ENCODE measurements around the gene EGF.
"Not testable (repeated sequence)": the region's sequence is repeated elsewhere in the genome, so short reads cannot be mapped to it uniquely, and the experiment has no call there.

EGF gene

DNA sequence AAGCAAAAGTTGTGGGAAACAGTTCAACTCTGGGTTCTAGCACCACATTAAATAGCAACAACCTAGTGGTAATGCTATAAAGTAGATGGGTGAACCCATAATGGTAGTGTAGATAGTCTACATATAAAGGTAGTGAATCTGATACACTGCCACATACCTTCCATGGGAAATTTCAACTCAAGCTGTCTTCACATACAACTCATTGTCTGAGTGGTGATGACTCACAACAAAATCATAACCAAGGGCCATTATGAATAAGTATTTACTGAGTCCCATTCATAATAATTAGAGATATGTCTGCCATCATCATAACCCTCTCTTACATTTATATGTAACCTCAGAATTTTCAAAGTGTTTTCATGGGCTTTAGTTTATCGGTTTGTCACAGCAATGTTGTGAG is 34.8 kb downstream of the EGF start:
- peak; percentile 38; the same call in 2 of the 3 replicates for ATAC-seq
- TF ChIP-seq TOX (CRISPR knock-in tag; IDR thresholded peaks at IDR 0.05; ENCODE audit: borderline replicate concordance) (no peak), GLIS3 (CRISPR knock-in tag; IDR thresholded peaks at IDR 0.05) (no peak), PPARA (CRISPR knock-in tag; IDR thresholded peaks at IDR 0.05; ENCODE audit: borderline replicate concordance) (no peak), ZNF8 (CRISPR knock-in tag; IDR thresholded peaks at IDR 0.05) (no peak), ZC3H10 (CRISPR knock-in tag; IDR thresholded peaks at IDR 0.05) (no peak), SNAI2 (CRISPR knock-in tag; IDR thresholded peaks at IDR 0.05) (no peak), TCF4 (CRISPR knock-in tag; IDR thresholded peaks at IDR 0.05; ENCODE audit: borderline replicate concordance) (no peak), ZNF565 (CRISPR knock-in tag; conservative IDR thresholded peaks at IDR 0.05; ENCODE audit: low read depth) (no peak), ARNTL (CRISPR knock-in tag; IDR thresholded peaks at IDR 0.05; ENCODE audit: borderline replicate concordance, low read depth) (no peak), ZFP3 (CRISPR knock-in tag; IDR thresholded peaks at IDR 0.05) (no peak), ESRRG (CRISPR knock-in tag; IDR thresholded peaks at IDR 0.05) (no peak), CSDC2 (CRISPR knock-in tag; IDR thresholded peaks at IDR 0.05) (no peak), OSR1 (CRISPR knock-in tag; IDR thresholded peaks at IDR 0.05) (no peak), RARB (CRISPR knock-in tag; IDR thresholded peaks at IDR 0.05) (no peak), ZFP30 (CRISPR knock-in tag; IDR thresholded peaks at IDR 0.05) (no peak)
- TF ChIP-seq, protein P1, sequence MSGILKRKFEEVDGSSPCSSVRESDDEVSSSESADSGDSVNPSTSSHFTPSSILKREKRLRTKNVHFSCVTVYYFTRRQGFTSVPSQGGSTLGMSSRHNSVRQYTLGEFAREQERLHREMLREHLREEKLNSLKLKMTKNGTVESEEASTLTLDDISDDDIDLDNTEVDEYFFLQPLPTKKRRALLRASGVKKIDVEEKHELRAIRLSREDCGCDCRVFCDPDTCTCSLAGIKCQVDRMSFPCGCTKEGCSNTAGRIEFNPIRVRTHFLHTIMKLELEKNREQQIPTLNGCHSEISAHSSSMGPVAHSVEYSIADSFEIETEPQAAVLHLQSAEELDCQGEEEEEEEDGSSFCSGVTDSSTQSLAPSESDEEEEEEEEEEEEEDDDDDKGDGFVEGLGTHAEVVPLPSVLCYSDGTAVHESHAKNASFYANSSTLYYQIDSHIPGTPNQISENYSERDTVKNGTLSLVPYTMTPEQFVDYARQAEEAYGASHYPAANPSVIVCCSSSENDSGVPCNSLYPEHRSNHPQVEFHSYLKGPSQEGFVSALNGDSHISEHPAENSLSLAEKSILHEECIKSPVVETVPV (CRISPR knock-in tag; IDR thresholded peaks at IDR 0.05): no peak
- TF ChIP-seq, protein P2, sequence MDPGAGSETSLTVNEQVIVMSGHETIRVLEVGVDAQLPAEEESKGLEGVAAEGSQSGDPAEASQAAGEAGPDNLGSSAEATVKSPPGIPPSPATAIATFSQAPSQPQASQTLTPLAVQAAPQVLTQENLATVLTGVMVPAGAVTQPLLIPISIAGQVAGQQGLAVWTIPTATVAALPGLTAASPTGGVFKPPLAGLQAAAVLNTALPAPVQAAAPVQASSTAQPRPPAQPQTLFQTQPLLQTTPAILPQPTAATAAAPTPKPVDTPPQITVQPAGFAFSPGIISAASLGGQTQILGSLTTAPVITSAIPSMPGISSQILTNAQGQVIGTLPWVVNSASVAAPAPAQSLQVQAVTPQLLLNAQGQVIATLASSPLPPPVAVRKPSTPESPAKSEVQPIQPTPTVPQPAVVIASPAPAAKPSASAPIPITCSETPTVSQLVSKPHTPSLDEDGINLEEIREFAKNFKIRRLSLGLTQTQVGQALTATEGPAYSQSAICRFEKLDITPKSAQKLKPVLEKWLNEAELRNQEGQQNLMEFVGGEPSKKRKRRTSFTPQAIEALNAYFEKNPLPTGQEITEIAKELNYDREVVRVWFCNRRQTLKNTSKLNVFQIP (CRISPR knock-in tag; IDR thresholded peaks at IDR 0.05; ENCODE audit: borderline replicate concordance, low read depth): no peak

DNA sequence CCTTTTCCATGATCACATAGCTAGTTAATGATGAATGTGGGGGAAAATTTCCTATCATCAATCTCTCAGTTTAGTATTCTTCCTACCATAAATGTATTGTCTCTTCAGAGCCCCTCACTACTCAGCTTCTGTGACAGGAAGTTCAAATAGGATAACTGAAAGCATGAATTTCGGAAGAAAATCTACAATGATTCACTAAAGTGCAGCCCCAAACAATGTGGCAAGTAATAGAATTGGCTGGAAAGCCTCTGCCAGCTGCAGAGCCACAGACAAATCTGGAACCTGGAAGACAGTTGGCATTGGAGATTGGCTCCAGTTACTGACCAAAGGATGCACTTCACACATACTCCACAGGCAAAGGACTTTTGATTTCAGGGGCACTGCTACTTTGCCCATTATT is 35.2 kb downstream of the EGF start:
- no peak for TF ChIP-seq OSR1 (CRISPR knock-in tag; IDR thresholded peaks at IDR 0.05)
- no peak for TF ChIP-seq PPARA (CRISPR knock-in tag; IDR thresholded peaks at IDR 0.05; ENCODE audit: borderline replicate concordance)
- no peak for TF ChIP-seq TOX (CRISPR knock-in tag; IDR thresholded peaks at IDR 0.05; ENCODE audit: borderline replicate concordance)

DNA sequence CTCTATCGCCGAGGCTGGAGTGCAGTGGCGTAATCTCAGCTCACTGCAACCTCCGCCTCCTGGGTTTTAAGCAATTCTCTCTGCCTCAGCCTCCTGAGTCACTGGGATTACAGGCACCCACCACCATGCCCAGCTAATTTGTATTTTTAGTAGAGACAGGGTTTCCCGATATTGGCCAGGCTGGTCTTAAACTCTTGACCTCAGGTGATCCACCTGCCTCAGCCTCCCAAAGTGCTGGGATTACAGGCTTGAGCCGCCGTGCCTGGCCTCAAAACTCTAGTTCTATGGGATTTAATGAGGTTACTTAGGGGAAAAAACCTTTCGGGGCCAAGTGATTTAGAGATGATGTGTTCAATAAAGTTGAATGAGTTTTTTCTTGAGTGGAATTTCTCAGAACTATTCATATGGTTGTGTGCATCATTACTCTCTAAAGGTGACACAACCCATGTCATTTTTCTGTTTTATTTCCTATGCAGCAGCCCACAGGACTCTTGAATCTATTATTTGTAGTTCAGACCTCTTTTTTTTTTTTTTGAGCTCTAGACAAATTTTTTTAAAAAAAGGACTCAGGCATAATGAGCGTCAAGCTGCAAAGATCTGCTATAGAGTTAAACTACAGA is 36.5 kb downstream of the EGF start:
- not testable (repeated sequence) for ATAC-seq

More for the DNA sequence above, 35.2 kb downstream of the EGF start:
- no peak for ATAC-seq

DNA sequence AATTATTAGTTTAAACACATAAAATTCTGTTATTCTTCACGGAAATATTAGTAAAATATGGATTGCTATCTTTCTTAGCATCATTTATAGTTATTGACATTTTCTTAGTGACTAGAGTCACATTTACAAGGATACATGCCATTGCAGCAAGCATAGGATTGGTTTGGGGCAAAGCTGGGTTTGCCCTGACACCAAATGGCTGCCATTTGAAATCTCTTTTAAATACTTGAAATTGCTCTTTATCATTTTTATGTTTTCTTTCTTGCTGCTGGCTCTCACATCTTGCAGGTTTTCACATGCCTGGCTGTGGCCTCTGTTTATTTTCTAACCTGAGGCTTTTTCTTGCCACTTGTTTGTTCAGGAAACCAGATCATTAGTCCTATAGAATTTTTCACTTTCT is 39.9 kb downstream of the EGF start:
- no peak for ATAC-seq
- no peak for TF ChIP-seq ARNTL (CRISPR knock-in tag; IDR thresholded peaks at IDR 0.05; ENCODE audit: borderline replicate concordance, low read depth)
- TF ChIP-seq, protein P3, sequence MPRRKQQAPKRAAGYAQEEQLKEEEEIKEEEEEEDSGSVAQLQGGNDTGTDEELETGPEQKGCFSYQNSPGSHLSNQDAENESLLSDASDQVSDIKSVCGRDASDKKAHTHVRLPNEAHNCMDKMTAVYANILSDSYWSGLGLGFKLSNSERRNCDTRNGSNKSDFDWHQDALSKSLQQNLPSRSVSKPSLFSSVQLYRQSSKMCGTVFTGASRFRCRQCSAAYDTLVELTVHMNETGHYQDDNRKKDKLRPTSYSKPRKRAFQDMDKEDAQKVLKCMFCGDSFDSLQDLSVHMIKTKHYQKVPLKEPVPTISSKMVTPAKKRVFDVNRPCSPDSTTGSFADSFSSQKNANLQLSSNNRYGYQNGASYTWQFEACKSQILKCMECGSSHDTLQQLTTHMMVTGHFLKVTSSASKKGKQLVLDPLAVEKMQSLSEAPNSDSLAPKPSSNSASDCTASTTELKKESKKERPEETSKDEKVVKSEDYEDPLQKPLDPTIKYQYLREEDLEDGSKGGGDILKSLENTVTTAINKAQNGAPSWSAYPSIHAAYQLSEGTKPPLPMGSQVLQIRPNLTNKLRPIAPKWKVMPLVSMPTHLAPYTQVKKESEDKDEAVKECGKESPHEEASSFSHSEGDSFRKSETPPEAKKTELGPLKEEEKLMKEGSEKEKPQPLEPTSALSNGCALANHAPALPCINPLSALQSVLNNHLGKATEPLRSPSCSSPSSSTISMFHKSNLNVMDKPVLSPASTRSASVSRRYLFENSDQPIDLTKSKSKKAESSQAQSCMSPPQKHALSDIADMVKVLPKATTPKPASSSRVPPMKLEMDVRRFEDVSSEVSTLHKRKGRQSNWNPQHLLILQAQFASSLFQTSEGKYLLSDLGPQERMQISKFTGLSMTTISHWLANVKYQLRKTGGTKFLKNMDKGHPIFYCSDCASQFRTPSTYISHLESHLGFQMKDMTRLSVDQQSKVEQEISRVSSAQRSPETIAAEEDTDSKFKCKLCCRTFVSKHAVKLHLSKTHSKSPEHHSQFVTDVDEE (CRISPR knock-in tag; IDR thresholded peaks at IDR 0.05): no peak
- TF ChIP-seq PPARA (CRISPR knock-in tag; IDR thresholded peaks at IDR 0.05; ENCODE audit: borderline replicate concordance): no peak
- TF ChIP-seq OSR1 (CRISPR knock-in tag; IDR thresholded peaks at IDR 0.05): no peak
- no peak for TF ChIP-seq ZC3H10 (CRISPR knock-in tag; IDR thresholded peaks at IDR 0.05)

DNA sequence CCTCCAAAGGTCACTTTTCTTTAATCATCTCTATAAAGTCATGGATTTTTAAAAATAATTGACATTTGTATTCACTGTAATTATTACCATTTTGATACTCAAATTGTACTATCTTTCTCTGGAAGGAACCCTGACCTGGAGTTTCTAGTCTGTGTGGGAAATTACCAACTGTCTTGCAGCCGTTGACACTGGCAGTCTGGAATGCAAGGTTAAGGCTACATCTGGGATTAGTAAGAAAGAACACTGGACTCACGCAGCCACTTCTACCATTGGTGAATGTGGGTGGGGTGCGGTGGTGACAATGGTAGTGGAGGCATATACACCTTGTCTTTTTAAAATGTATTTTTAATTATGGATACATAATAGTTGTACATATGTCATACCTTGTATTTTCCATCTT is 40.9 kb downstream of the EGF start:
- TF ChIP-seq ZNF8 (CRISPR knock-in tag; IDR thresholded peaks at IDR 0.05) (no peak), SNAI2 (CRISPR knock-in tag; IDR thresholded peaks at IDR 0.05) (no peak), ZFP3 (CRISPR knock-in tag; IDR thresholded peaks at IDR 0.05) (no peak), ZNF70 (CRISPR knock-in tag; IDR thresholded peaks at IDR 0.05) (no peak), GLIS3 (CRISPR knock-in tag; IDR thresholded peaks at IDR 0.05) (no peak), ESRRG (CRISPR knock-in tag; IDR thresholded peaks at IDR 0.05) (no peak), ZFP30 (CRISPR knock-in tag; IDR thresholded peaks at IDR 0.05) (no peak), ZC3H10 (CRISPR knock-in tag; IDR thresholded peaks at IDR 0.05) (no peak), ISL1 (CRISPR knock-in tag; IDR thresholded peaks at IDR 0.05) (no peak), CSDC2 (CRISPR knock-in tag; IDR thresholded peaks at IDR 0.05) (no peak), RARB (CRISPR knock-in tag; IDR thresholded peaks at IDR 0.05) (no peak)
- TF ChIP-seq, protein P4, sequence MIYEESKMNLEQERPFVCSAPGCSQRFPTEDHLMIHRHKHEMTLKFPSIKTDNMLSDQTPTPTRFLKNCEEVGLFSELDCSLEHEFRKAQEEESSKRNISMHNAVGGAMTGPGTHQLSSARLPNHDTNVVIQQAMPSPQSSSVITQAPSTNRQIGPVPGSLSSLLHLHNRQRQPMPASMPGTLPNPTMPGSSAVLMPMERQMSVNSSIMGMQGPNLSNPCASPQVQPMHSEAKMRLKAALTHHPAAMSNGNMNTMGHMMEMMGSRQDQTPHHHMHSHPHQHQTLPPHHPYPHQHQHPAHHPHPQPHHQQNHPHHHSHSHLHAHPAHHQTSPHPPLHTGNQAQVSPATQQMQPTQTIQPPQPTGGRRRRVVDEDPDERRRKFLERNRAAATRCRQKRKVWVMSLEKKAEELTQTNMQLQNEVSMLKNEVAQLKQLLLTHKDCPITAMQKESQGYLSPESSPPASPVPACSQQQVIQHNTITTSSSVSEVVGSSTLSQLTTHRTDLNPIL (CRISPR knock-in tag; IDR thresholded peaks at IDR 0.05; ENCODE audit: low read depth): no peak
- TF ChIP-seq, protein P3 (CRISPR knock-in tag; IDR thresholded peaks at IDR 0.05): no peak
- ATAC-seq: no peak

All from SK-N-SH treated with all-trans-retinoic acid at 6 μM for 48 hours (cell line).